Common myeloid progenitor, CD34-positive (primary cell): ENCODE data around the gene PSD2.

Experiments used
- CTCF ChIA-PET: fragments of 350-600 bp; sonication (Branson Sonifier 250); formaldehyde crosslinking; loops from one replicate; lab custom pipeline; 2021; ENCODE audit warnings: antibody characterized with exemption; lab: Charles Lee
- POLR2A ChIA-PET: fragments of 350-600 bp; sonication (Branson Sonifier 250); formaldehyde crosslinking; loops from one replicate; lab custom pipeline; 2021; ENCODE audit warnings: antibody characterized with exemption; lab: Charles Lee
- DNase-seq, 3 donors: peaks; one replicate each; pipeline versions ENCODE4 v3.0.0 to v3.0.0-alpha.2; 2013
- H3K27ac ChIP-seq, 2 experiments: 1 replicate in 1 of 2; 2 replicates in 1 of 2; pipeline ENCODE4 v1.7.0; 2013; ENCODE audit warnings: inconsistent platforms in 2 of 2, low read length in 2 of 2, mild to moderate bottlenecking in 2 of 2, low read depth in 1 of 2, moderate library complexity in 1 of 2; ENCODE audit not compliant: severe bottlenecking in 2 of 2, insufficient read depth in 1 of 2, poor library complexity in 1 of 2
- H3K27me3 ChIP-seq, 5 experiments: replicated peaks in 2 of 5; 1 replicate in 3 of 5; 2 replicates in 2 of 5; pipeline versions ENCODE4 v1.6.1 to v1.7.0; 2013; ENCODE audit warnings: low read length in 4 of 5, mild to moderate bottlenecking in 2 of 5, moderate library complexity in 2 of 5, inconsistent platforms in 1 of 5; ENCODE audit not compliant: insufficient read depth in 5 of 5, control insufficient read depth in 4 of 5
- H3K36me3 ChIP-seq, 4 experiments: 1 replicate in 2 of 4; 2 replicates in 2 of 4; pipeline versions ENCODE4 v1.6.1 to v1.7.0; 2013; ENCODE audit warnings: low read length in 3 of 4, control low read depth in 1 of 4, mild to moderate bottlenecking in 1 of 4; ENCODE audit not compliant: control insufficient read depth in 4 of 4, insufficient read depth in 4 of 4
- H3K4me1 ChIP-seq, 4 experiments: 1 replicate in 3 of 4; 2 replicates in 1 of 4; pipeline versions ENCODE4 v1.6.1 to v1.7.1; 2013; ENCODE audit warnings: low read length in 3 of 4, mild to moderate bottlenecking in 3 of 4, control low read depth in 1 of 4, inconsistent platforms in 1 of 4, moderate library complexity in 1 of 4; ENCODE audit not compliant: control insufficient read depth in 4 of 4, insufficient read depth in 4 of 4; ENCODE audit errors: control extremely low read depth in 1 of 4
- H3K4me3 ChIP-seq, 7 experiments: 1 replicate in 4 of 7; 2 replicates in 3 of 7; pipeline versions ENCODE4 v1.5.1 to v1.7.0; 2013; ENCODE audit warnings: mild to moderate bottlenecking in 7 of 7, low read length in 6 of 7, moderate library complexity in 6 of 7, inconsistent platforms in 2 of 7, low read depth in 2 of 7, control low read depth in 1 of 7; ENCODE audit not compliant: insufficient read depth in 4 of 7, control insufficient read depth in 1 of 7; ENCODE audit errors: extremely low read depth in 1 of 7
- H3K9me3 ChIP-seq, 5 experiments: 1 replicate in 4 of 5; 2 replicates in 1 of 5; pipeline versions ENCODE4 v1.6.1 to v1.7.1; 2013; ENCODE audit warnings: low read length in 4 of 5, mild to moderate bottlenecking in 2 of 5, inconsistent platforms in 1 of 5, low read depth in 1 of 5, moderate library complexity in 1 of 5; ENCODE audit not compliant: control insufficient read depth in 4 of 5, insufficient read depth in 2 of 5; ENCODE audit errors: control extremely low read depth in 1 of 5
- WGBS: methylation state at CpG from one replicate; pipeline ENCODE4 v1.1.5; 2013; ENCODE audit not compliant: insufficient coverage; 5-methylcytosine and 5-hydroxymethylcytosine counted together

Gene PSD2

GRCh38 chr5:139825690-139826089, 30.1 kb downstream of the PSD2 start:
- H3K36me3 ChIP-seq: no peaks in the 10 kb centered on the region
- H3K4me3 ChIP-seq: no peak overlapping the region
- DNase-seq: no peak
- H3K27ac ChIP-seq: no peak overlapping the region
- CTCF ChIA-PET: interaction anchor here (0.6 to 0.9 kb wide), 2 partner anchors 12 to 14 kb away, joined by 3 read pairs; no protein-coding TSS in a partner anchor
- WGBS: 92% methylated on average over 6 of the region's 7 CpGs
- peaks cover 0 to 2% (median 0%) of the 10 kb centered on the region in 5 experiments for H3K9me3 ChIP-seq
- POLR2A ChIA-PET: no interaction called here
- peaks cover 0 to 9% (median 0%) of the 10 kb centered on the region in 5 experiments for H3K27me3 ChIP-seq
- H3K4me1 ChIP-seq: no peaks in the 10 kb centered on the region

DNA sequence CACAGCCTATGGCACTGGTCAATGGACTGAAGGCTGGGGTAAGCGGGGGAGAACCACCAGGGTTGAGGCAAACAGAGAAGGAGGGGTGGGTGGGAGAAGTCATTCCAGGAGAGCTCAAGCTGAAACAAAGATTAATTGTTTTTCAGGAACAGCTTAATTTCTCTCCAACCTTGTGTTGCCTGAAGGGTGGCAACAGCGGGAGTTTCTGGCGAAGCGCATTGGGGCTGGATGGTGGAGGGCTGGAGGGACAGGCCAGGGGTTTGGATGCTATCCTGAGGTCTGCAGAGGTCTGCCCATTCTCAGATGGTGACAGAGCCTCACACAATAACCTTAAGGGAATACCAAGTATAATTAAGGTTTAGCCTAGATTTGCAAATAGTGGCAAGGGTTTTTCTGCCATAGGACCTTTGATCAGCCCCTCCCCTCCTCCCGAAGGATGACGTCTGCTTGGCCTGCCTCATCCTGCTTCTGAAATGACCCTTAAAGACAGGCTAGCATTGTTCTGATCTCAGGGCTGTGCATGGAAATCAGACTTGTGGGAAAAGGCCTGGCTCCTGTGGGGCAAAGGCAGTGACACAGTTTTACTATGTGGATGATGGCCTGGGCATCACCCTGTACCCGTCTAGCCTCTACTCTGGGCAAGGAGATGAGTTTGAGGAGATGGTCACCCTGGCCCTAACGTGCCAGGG, 32.7 kb downstream of the PSD2 start:
- POLR2A ChIA-PET: no interaction called here
- 81% methylated on average over 7 of the region's 8 CpGs for WGBS
- no peaks in the 10 kb centered on the region for H3K4me1 ChIP-seq
- DNase-seq: no peak
- CTCF ChIA-PET: no interaction called here
- H3K36me3 ChIP-seq: no peaks in the 10 kb centered on the region
- peaks cover 0 to 2% (median 0%) of the 10 kb centered on the region in 5 experiments for H3K9me3 ChIP-seq
- H3K4me3 ChIP-seq: no peak overlapping the region
- peaks cover 0 to 11% (median 6%) of the 10 kb centered on the region in 5 experiments for H3K27me3 ChIP-seq
- no peak overlapping the region for H3K27ac ChIP-seq

DNA sequence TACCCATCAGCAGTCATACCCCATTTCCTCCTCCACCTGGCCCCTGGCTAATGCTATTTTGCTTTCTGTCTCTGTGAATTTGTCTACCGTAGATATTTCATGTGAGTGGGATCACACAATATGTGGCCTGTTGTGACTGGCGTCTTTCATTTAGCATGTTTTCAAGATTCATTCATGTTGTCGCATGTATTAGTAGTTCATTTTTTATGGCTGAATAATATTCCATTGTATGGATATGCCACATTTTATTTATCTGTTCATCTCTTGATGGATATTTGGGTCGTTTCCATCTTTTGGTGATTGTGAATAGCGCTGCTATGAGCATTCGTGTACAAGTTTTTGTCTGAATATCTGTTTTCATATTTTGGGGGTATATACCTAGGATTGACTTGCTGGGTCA, 33.9 kb downstream of the PSD2 start:
- ChIA-PET CTCF (no interaction called here), POLR2A (no interaction called here)
- H3K36me3 ChIP-seq: no peaks in the 10 kb centered on the region
- no peak for DNase-seq
- WGBS: no CpG with 5 or more reads among the region's 6 CpGs
- no peak overlapping the region for H3K4me3 ChIP-seq
- H3K9me3 ChIP-seq: peaks cover 0 to 2% (median 0%) of the 10 kb centered on the region in 5 experiments
- H3K27ac ChIP-seq: no peak overlapping the region
- no peaks in the 10 kb centered on the region for H3K4me1 ChIP-seq
- peaks cover 0 to 11% (median 6%) of the 10 kb centered on the region in 5 experiments for H3K27me3 ChIP-seq

DNA sequence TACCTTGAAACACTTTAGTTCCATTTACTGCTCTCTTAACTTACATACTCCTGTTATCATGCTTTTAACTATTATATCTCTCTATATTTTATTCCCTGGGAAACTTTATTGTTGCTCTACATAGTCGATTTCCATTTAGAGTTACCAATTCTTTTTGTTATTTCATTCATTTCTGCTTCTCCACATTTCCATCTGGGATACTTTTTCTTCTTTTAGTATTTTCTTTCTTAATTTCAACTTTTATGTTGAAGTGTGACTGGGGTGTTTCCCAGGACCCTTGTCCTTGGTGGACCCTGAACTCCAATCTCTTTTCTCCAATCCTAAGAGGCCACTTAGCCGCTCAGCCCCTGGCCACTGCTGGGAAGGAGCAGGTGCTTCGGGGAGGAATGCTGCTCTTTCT, 36.0 kb downstream of the PSD2 start:
- H3K36me3 ChIP-seq: no peaks in the 10 kb centered on the region
- H3K4me1 ChIP-seq: no peaks in the 10 kb centered on the region
- POLR2A ChIA-PET: no interaction called here
- H3K9me3 ChIP-seq: peaks cover 0 to 2% (median 0%) of the 10 kb centered on the region in 5 experiments
- no peak overlapping the region for H3K4me3 ChIP-seq
- no peak overlapping the region for H3K27ac ChIP-seq
- CTCF ChIA-PET: interaction anchor here (1.1 to 1.3 kb wide), 2 partner anchors 12 to 139 kb away, joined by 3 to 5 read pairs; no protein-coding TSS in a partner anchor
- peaks cover 0 to 9% (median 6%) of the 10 kb centered on the region in 5 experiments for H3K27me3 ChIP-seq
- no peak for DNase-seq
- WGBS: 100% methylated on average over 1 of the region's 3 CpGs

- Histone ChIP-seq H3K27me3 (peaks cover 0 to 9% (median 5%) of the 10 kb centered on the region in 5 experiments), H3K4me3 (no peak overlapping the region), H3K9me3 (peaks cover 0 to 2% (median 0%) of the 10 kb centered on the region in 5 experiments), H3K4me1 (no peaks in the 10 kb centered on the region), H3K27ac (no peak overlapping the region), H3K36me3 (no peaks in the 10 kb centered on the region)
- no peak for DNase-seq
- 85% methylated on average over 3 of the region's 3 CpGs for WGBS
- POLR2A ChIA-PET: no interaction called here
- CTCF ChIA-PET: no interaction called here
Observed at GRCh38 chr5:139833525-139833924, 37.9 kb downstream of the PSD2 start.

DNA sequence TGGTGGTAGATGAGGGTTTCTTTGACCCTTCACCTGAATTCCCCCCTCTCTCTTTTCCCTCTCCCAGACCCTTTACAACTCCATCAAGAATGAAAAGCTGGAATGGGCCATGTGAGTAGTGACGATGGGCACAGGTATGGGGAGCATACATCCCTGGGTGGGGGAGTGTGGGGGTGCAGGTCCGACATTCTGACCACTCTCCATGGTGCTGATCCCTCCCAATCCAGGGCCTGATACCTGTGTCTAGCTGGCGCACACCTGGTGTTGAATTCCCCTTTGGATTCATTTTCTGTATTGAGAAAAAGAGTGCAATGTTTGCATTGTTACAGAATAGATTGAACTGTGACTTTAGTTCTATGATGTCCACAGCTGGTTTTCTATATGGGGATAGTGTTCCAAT, 40.0 kb downstream of the PSD2 start:
- ChIA-PET POLR2A (no interaction called here), CTCF (interaction anchor here (0.7 kb wide), 1 partner anchor 49 kb away, joined by 3 read pairs; no protein-coding TSS in a partner anchor)
- H3K27me3 ChIP-seq: peaks cover 0 to 9% (median 5%) of the 10 kb centered on the region in 5 experiments
- DNase-seq: no peak
- no peak overlapping the region for H3K27ac ChIP-seq
- 65% methylated on average over 3 of the region's 3 CpGs for WGBS
- H3K36me3 ChIP-seq: no peaks in the 10 kb centered on the region
- H3K9me3 ChIP-seq: no peaks in the 10 kb centered on the region
- H3K4me3 ChIP-seq: no peak overlapping the region
- H3K4me1 ChIP-seq: no peaks in the 10 kb centered on the region

- ChIA-PET CTCF (interaction anchor here (1.1 kb wide), 1 partner anchor 14 kb away, joined by 4 read pairs; no protein-coding TSS in a partner anchor), POLR2A (no interaction called here)
- H3K27ac ChIP-seq: no peak overlapping the region
- WGBS: 93% methylated on average over 17 of the region's 22 CpGs
- no peak overlapping the region for H3K4me3 ChIP-seq
- DNase-seq: no peak
- H3K9me3 ChIP-seq: no peaks in the 10 kb centered on the region
- no peaks in the 10 kb centered on the region for H3K36me3 ChIP-seq
- peaks cover 0 to 9% (median 5%) of the 10 kb centered on the region in 5 experiments for H3K27me3 ChIP-seq
- no peaks in the 10 kb centered on the region for H3K4me1 ChIP-seq
Observed at GRCh38 chr5:139836469-139837208, 41.0 kb downstream of the PSD2 start.
